DMS79 (cell line): ENCODE data around the gene PPP1R10.

Source experiments
- DNase-seq: peaks from one replicate; lab custom pipeline; 2025; lab: John Stamatoyannopoulos, UW

PPP1R10 gene

GRCh38 chr6:30556066-30556905 is 60.8 kb downstream of the PPP1R10 start, which contains the start of gene GNL1:
Gene GNL1, minus strand, starts transcription at chr6:30556489. Its CDS starts 286 bp downstream, at chr6:30556203.
- peak; percentile 77 for DNase-seq

- DNase-seq: no peak
Measured at GRCh38 chr6:30555816-30556065, 61.3 kb downstream of the PPP1R10 start.

- peak; percentile 13 for DNase-seq
Measured at GRCh38 chr6:30554962-30555815, 61.9 kb downstream of the PPP1R10 start.

- no peak for DNase-seq
Measured at GRCh38 chr6:30554404-30554803, 62.6 kb downstream of the PPP1R10 start.
